HEK293 (cell line): ENCODE results near the gene QRFPR.

Source experiments
- CTCF ChIA-PET: fragments of 350-600 bp; formaldehyde crosslinking; extraction: SDS; loops from one replicate; lab custom pipeline; 2021; ENCODE audit warnings: antibody characterized with exemption; lab: Yijun Ruan, JAX
- POLR2A ChIA-PET: fragments of 300-600 bp; formaldehyde crosslinking; extraction: SDS; loops from one replicate; lab custom pipeline; 2020; ENCODE audit warnings: antibody characterized with exemption, inconsistent platforms; lab: Yijun Ruan, JAX
- H3K27ac ChIP-seq: fragments of 200-500 bp; sonication (Bioruptor generic); 2 replicates; pipeline ENCODE4 v1.5.1; 2014; ENCODE audit warnings: low read depth, low read length, control low read depth, inconsistent platforms; ENCODE audit errors: extremely low read depth
- H3K36me3 ChIP-seq, 2 experiments: fragments of 200-500 bp in 1 of 2; sonication (Bioruptor generic) in 1 of 2; 1 replicate in 1 of 2; 2 replicates in 1 of 2; pipeline ENCODE4 v1.5.1; 2014 to 2017; ENCODE audit warnings: inconsistent platforms in 2 of 2, low read length in 2 of 2; ENCODE audit not compliant: control insufficient read depth in 2 of 2, insufficient read depth in 1 of 2
- H3K4me1 ChIP-seq: fragments of 200-500 bp; sonication (Bioruptor generic); 2 replicates; pipeline ENCODE4 v1.5.1; 2014; ENCODE audit warnings: mild to moderate bottlenecking, low read length, inconsistent platforms; ENCODE audit not compliant: control insufficient read depth, insufficient read depth
- H3K4me3 ChIP-seq: 2 replicates; pipeline ENCODE4 v1.5.1; 2011; ENCODE audit warnings: low read depth, mild to moderate bottlenecking, control low read depth, low read length, moderate library complexity
- H3K9me3 ChIP-seq: fragments of 200-500 bp; sonication (Bioruptor generic); 2 replicates; pipeline ENCODE4 v1.5.1; 2014; ENCODE audit warnings: low read depth, low read length, inconsistent platforms; ENCODE audit not compliant: control insufficient read depth, insufficient read depth
- BCL11A ChIP-seq: fragments of 450-650 bp; formaldehyde crosslinking; IDR thresholded peaks from 2 replicates; pipeline ENCODE4 v1.5.1; 2016; ENCODE audit warnings: low read depth, missing biosample characterization, missing genetic modification characterization
- OVOL3 ChIP-seq: fragments of 450-650 bp; formaldehyde crosslinking; IDR thresholded peaks from 2 replicates; pipeline ENCODE4 v1.5.1; 2016; ENCODE audit warnings: missing biosample characterization, missing genetic modification characterization
- PATZ1 ChIP-seq: fragments of 450-650 bp; formaldehyde crosslinking; IDR thresholded peaks from 2 replicates; pipeline ENCODE4 v1.5.1; 2016; ENCODE audit warnings: missing biosample characterization, missing genetic modification characterization
- ZBTB49 ChIP-seq: fragments of 450-650 bp; formaldehyde crosslinking; IDR thresholded peaks from 2 replicates; pipeline ENCODE4 v1.5.1; 2016; ENCODE audit warnings: missing biosample characterization, missing genetic modification characterization, low read depth
- ZNF133 ChIP-seq: fragments of 450-650 bp; formaldehyde crosslinking; IDR thresholded peaks from 2 replicates; pipeline ENCODE4 v1.5.1; 2016; ENCODE audit warnings: missing biosample characterization, missing genetic modification characterization
- ZNF140 ChIP-seq: fragments of 450-650 bp; formaldehyde crosslinking; IDR thresholded peaks from 2 replicates; pipeline ENCODE4 v1.5.1; 2016; ENCODE audit warnings: missing biosample characterization, missing genetic modification characterization
- ZNF157 ChIP-seq: fragments of 450-650 bp; formaldehyde crosslinking; IDR thresholded peaks from 2 replicates; pipeline ENCODE4 v1.5.1; 2016; ENCODE audit warnings: missing biosample characterization, missing genetic modification characterization
- ZNF26 ChIP-seq: fragments of 450-650 bp; formaldehyde crosslinking; IDR thresholded peaks from 2 replicates; pipeline ENCODE4 v1.5.1; 2016; ENCODE audit warnings: missing biosample characterization, missing genetic modification characterization
- ZNF280C ChIP-seq: fragments of 450-650 bp; formaldehyde crosslinking; IDR thresholded peaks from 2 replicates; pipeline ENCODE4 v1.5.1; 2016; ENCODE audit warnings: missing biosample characterization, missing genetic modification characterization
- ZNF423 ChIP-seq: fragments of 450-650 bp; formaldehyde crosslinking; IDR thresholded peaks from 2 replicates; pipeline ENCODE4 v1.5.1; 2016; ENCODE audit warnings: missing biosample characterization, missing genetic modification characterization
- ZNF660 ChIP-seq: fragments of 450-650 bp; IDR thresholded peaks from 2 replicates; pipeline ENCODE4 v1.5.1; 2018; ENCODE audit warnings: missing biosample characterization, mild to moderate bottlenecking, missing genetic modification characterization
- ZNF791 ChIP-seq: fragments of 450-650 bp; formaldehyde crosslinking; IDR thresholded peaks from 2 replicates; pipeline ENCODE4 v1.5.1; 2016; ENCODE audit warnings: missing biosample characterization, missing genetic modification characterization
- TF ChIP-seq, protein P1 (sequence below): fragments of 450-650 bp; formaldehyde crosslinking; IDR thresholded peaks from 2 replicates; pipeline ENCODE4 v1.5.1; 2016; ENCODE audit warnings: missing biosample characterization, missing genetic modification characterization
- TF ChIP-seq, protein P2 (sequence below): fragments of 450-650 bp; IDR thresholded peaks from 2 replicates; pipeline ENCODE4 v1.5.1; 2018; ENCODE audit warnings: missing biosample characterization, mild to moderate bottlenecking, missing genetic modification characterization

QRFPR gene

GRCh38 chr4:121339824-121340223 lies 41.0 kb downstream of the QRFPR start:
- TF ChIP-seq ZNF157 = no peak
- TF ChIP-seq, protein P1, sequence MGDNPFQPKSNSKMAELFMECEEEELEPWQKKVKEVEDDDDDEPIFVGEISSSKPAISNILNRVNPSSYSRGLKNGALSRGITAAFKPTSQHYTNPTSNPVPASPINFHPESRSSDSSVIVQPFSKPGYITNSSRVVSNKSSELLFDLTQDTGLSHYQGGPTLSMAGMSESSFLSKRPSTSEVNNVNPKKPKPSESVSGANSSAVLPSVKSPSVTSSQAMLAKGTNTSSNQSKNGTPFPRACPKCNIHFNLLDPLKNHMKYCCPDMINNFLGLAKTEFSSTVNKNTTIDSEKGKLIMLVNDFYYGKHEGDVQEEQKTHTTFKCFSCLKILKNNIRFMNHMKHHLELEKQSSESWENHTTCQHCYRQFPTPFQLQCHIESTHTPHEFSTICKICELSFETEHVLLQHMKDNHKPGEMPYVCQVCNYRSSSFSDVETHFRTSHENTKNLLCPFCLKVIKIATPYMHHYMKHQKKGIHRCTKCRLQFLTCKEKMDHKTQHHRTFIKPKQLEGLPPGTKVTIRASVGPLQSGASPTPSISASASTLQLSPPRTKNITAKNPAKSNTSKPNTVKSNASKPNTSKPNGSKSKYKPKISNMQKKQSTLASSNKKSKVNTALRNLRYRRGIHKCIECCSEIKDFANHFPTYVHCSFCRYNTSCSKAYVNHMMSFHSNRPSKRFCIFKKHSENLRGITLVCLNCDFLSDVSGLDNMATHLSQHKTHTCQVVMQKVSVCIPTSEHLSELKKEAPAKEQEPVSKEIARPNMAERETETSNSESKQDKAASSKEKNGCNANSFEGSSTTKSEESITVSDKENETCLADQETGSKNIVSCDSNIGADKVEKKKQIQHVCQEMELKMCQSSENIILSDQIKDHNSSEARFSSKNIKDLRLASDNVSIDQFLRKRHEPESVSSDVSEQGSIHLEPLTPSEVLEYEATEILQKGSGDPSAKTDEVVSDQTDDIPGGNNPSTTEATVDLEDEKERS (tag by site-specific recombination) = no peak
- TF ChIP-seq ZNF423 (tag by site-specific recombination) = no peak
- TF ChIP-seq ZNF133 (tag by site-specific recombination) = no peak
- TF ChIP-seq ZNF280C (tag by site-specific recombination) = no peak
- H3K4me1 ChIP-seq = no peaks in the 10 kb centered on the region
- H3K36me3 ChIP-seq = no peaks in the 10 kb centered on the region
- CTCF ChIA-PET = interaction anchor here (0.7 kb wide), 1 partner anchor 317 kb away, joined by 4 read pairs; no protein-coding TSS in a partner anchor
- no peaks in the 10 kb centered on the region for H3K9me3 ChIP-seq
- POLR2A ChIA-PET = interaction anchor here (0.6 kb wide), 1 partner anchor 1116 kb away, joined by 4 read pairs; no protein-coding TSS in a partner anchor
- H3K4me3 ChIP-seq = no peak overlapping the region
- H3K27ac ChIP-seq = no peak overlapping the region

GRCh38 chr4:121339307-121339706 lies 41.5 kb downstream of the QRFPR start:
- ChIA-PET CTCF (interaction anchor here (0.7 kb wide), 1 partner anchor 318 kb away, joined by 4 read pairs; no protein-coding TSS in a partner anchor), POLR2A (no interaction called here)
- no peak overlapping the region for H3K4me3 ChIP-seq
- H3K27ac ChIP-seq = no peak overlapping the region
- H3K9me3 ChIP-seq = no peaks in the 10 kb centered on the region
- H3K4me1 ChIP-seq = no peaks in the 10 kb centered on the region
- no peaks in the 10 kb centered on the region for H3K36me3 ChIP-seq
- no peak for TF ChIP-seq ZNF140 (tag by site-specific recombination)
- TF ChIP-seq PATZ1 = no peak
- no peak for TF ChIP-seq ZBTB49 (tag by site-specific recombination)

- POLR2A ChIA-PET = no interaction called here
- Histone ChIP-seq H3K9me3 (no peaks in the 10 kb centered on the region), H3K4me1 (no peaks in the 10 kb centered on the region), H3K27ac (no peak overlapping the region), H3K4me3 (no peak overlapping the region), H3K36me3 (no peaks in the 10 kb centered on the region)
- CTCF ChIA-PET = interaction anchor here (0.6 kb wide), 1 partner anchor 398 kb away, joined by 3 read pairs; no protein-coding TSS in a partner anchor
- TF ChIP-seq ZNF791 (tag by site-specific recombination) (no peak), OVOL3 (tag by site-specific recombination) (no peak), ZNF140 (tag by site-specific recombination) (no peak), BCL11A (no peak), ZNF26 (tag by site-specific recombination) (no peak), ZNF660 (tag by site-specific recombination) (no peak)
- TF ChIP-seq, protein P2, sequence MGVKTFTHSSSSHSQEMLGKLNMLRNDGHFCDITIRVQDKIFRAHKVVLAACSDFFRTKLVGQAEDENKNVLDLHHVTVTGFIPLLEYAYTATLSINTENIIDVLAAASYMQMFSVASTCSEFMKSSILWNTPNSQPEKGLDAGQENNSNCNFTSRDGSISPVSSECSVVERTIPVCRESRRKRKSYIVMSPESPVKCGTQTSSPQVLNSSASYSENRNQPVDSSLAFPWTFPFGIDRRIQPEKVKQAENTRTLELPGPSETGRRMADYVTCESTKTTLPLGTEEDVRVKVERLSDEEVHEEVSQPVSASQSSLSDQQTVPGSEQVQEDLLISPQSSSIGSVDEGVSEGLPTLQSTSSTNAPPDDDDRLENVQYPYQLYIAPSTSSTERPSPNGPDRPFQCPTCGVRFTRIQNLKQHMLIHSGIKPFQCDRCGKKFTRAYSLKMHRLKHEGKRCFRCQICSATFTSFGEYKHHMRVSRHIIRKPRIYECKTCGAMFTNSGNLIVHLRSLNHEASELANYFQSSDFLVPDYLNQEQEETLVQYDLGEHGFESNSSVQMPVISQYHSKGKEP (tag by site-specific recombination) = no peak
These were observed 42.3 kb downstream of the QRFPR start for GRCh38 chr4:121338518-121338917.
